Activated naive CD8-positive, alpha-beta T cell treated with anti-CD3 and anti-CD28 coated beads for 36 hours (primary cell): ENCODE measurements around the gene DDIT4. TPM values are rescaled to one million over a fixed set of nuclear protein-coding genes. Genes with fewer than 3 reads are reported as not detected.
"Not testable (repeated sequence)": the region's sequence is repeated elsewhere in the genome, so short reads cannot be mapped to it uniquely, and the experiment has no call there.

Source experiments
- DNase-seq: peaks from one replicate; pipeline ENCODE4 v3.0.0; 2021
- H3K27ac Mint-ChIP-seq: one replicate; pipeline ENCODE4 v1.8.0; 2022; ENCODE audit warnings: mild to moderate bottlenecking, moderate library complexity, mixed read lengths
- H3K27me3 Mint-ChIP-seq: one replicate; pipeline ENCODE4 v1.8.0; 2022; ENCODE audit warnings: mild to moderate bottlenecking, mixed read lengths
- H3K36me3 Mint-ChIP-seq: one replicate; pipeline ENCODE4 v1.8.0; 2021; ENCODE audit warnings: mild to moderate bottlenecking, mixed read lengths
- H3K4me1 Mint-ChIP-seq: one replicate; pipeline ENCODE4 v1.8.0; 2021; ENCODE audit warnings: mixed read lengths
- H3K4me3 Mint-ChIP-seq: one replicate; pipeline ENCODE4 v1.8.0; 2022; ENCODE audit warnings: mild to moderate bottlenecking, moderate library complexity, mixed read lengths
- H3K9me3 Mint-ChIP-seq: one replicate; pipeline ENCODE4 v1.8.0; 2022; ENCODE audit warnings: mixed read lengths
- total RNA-seq, 2 experiments: library from RNA; stranded (reverse); gene quantifications; one replicate each; pipeline ENCODE4 v1.2.3, GENCODE V29; 2021

DDIT4 gene
- total RNA-seq, 2 experiments from 2014 or later = 422 to 424 TPM

- no peak overlapping the region for H3K27ac Mint-ChIP-seq
- H3K4me3 Mint-ChIP-seq = no peak overlapping the region
- no peaks in the 10 kb centered on the region for H3K27me3 Mint-ChIP-seq
- no peak for DNase-seq
- peaks cover 27% of the 10 kb centered on the region for H3K4me1 Mint-ChIP-seq
- H3K9me3 Mint-ChIP-seq = peaks cover 2% of the 10 kb centered on the region
- H3K36me3 Mint-ChIP-seq = no peaks in the 10 kb centered on the region
Observed at GRCh38 chr10:72285972-72286521, 12.3 kb downstream of the DDIT4 start.

GRCh38 chr10:72291019-72291532 lies 17.4 kb downstream of the DDIT4 start:
- H3K27me3 Mint-ChIP-seq = no peaks in the 10 kb centered on the region
- H3K27ac Mint-ChIP-seq = peak overlapping the region; percentile 100
- H3K4me1 Mint-ChIP-seq = peaks cover 61% of the 10 kb centered on the region
- H3K36me3 Mint-ChIP-seq = peaks cover 6% of the 10 kb centered on the region
- H3K4me3 Mint-ChIP-seq = no peak overlapping the region
- H3K9me3 Mint-ChIP-seq = peaks cover 4% of the 10 kb centered on the region
- DNase-seq = peak; percentile 42

GRCh38 chr10:72292223-72292691 lies 18.5 kb downstream of the DDIT4 start:
- peak overlapping the region; percentile 64 for H3K4me3 Mint-ChIP-seq

GRCh38 chr10:72295330-72295910 lies 21.7 kb downstream of the DDIT4 start:
- Mint-ChIP-seq H3K27ac (peak overlapping the region; percentile 100), H3K36me3 (peaks cover 11% of the 10 kb centered on the region), H3K4me3 (peak overlapping the region; percentile 84), H3K9me3 (peaks cover 2% of the 10 kb centered on the region), H3K4me1 (peaks cover 75% of the 10 kb centered on the region), H3K27me3 (no peaks in the 10 kb centered on the region)
- no peak for DNase-seq

More at GRCh38 chr10:72292223-72292691, 18.5 kb downstream of the DDIT4 start:
- Mint-ChIP-seq H3K27ac (peak overlapping the region; percentile 100), H3K9me3 (peaks cover 2% of the 10 kb centered on the region), H3K27me3 (no peaks in the 10 kb centered on the region), H3K36me3 (peaks cover 10% of the 10 kb centered on the region), H3K4me1 (peaks cover 59% of the 10 kb centered on the region)
- DNase-seq = peak; percentile 79

GRCh38 chr10:72296829-72297280 lies 23.1 kb downstream of the DDIT4 start:
- Mint-ChIP-seq H3K4me3 (peak overlapping the region; percentile 84), H3K36me3 (peaks cover 14% of the 10 kb centered on the region), H3K27ac (peak overlapping the region; percentile 100), H3K4me1 (peaks cover 70% of the 10 kb centered on the region)
- H3K9me3 Mint-ChIP-seq, DNase-seq, H3K27me3 Mint-ChIP-seq: not testable (repeated sequence)

- Mint-ChIP-seq H3K4me1 (peaks cover 65% of the 10 kb centered on the region), H3K27ac (peak overlapping the region; percentile 100), H3K36me3 (peaks cover 14% of the 10 kb centered on the region), H3K27me3 (no peaks in the 10 kb centered on the region), H3K9me3 (peaks cover 2% of the 10 kb centered on the region), H3K4me3 (peak overlapping the region; percentile 84)
- peak; percentile 98 for DNase-seq
Observed at GRCh38 chr10:72297281-72297804, 23.6 kb downstream of the DDIT4 start.

- Mint-ChIP-seq H3K4me1 (peaks cover 59% of the 10 kb centered on the region), H3K27me3 (no peaks in the 10 kb centered on the region), H3K36me3 (peaks cover 14% of the 10 kb centered on the region), H3K27ac (peak overlapping the region; percentile 100), H3K9me3 (peaks cover 2% of the 10 kb centered on the region), H3K4me3 (peak overlapping the region; percentile 84)
- peak; percentile 94 for DNase-seq
Observed at GRCh38 chr10:72297805-72298591, 24.3 kb downstream of the DDIT4 start.

GRCh38 chr10:72298592-72299519 lies 25.1 kb downstream of the DDIT4 start:
- H3K27me3 Mint-ChIP-seq = no peaks in the 10 kb centered on the region
- DNase-seq = no peak

GRCh38 chr10:72303424-72304128 lies 29.9 kb downstream of the DDIT4 start:
- H3K4me1 Mint-ChIP-seq = peaks cover 56% of the 10 kb centered on the region
- peaks cover 4% of the 10 kb centered on the region for H3K36me3 Mint-ChIP-seq
- no peak for DNase-seq
- H3K9me3 Mint-ChIP-seq = no peaks in the 10 kb centered on the region
- peak overlapping the region; percentile 72 for H3K27ac Mint-ChIP-seq
- H3K27me3 Mint-ChIP-seq = no peaks in the 10 kb centered on the region
- H3K4me3 Mint-ChIP-seq = no peak overlapping the region

More at GRCh38 chr10:72298592-72299519, 25.1 kb downstream of the DDIT4 start:
- Mint-ChIP-seq H3K27ac (peak overlapping the region; percentile 100), H3K9me3 (peaks cover 2% of the 10 kb centered on the region), H3K36me3 (peaks cover 13% of the 10 kb centered on the region), H3K4me3 (peak overlapping the region; percentile 84), H3K4me1 (peaks cover 62% of the 10 kb centered on the region)

- H3K4me3 Mint-ChIP-seq = peak overlapping the region; percentile 22
- DNase-seq = no peak
- H3K27ac Mint-ChIP-seq = peak overlapping the region; percentile 85
- no peaks in the 10 kb centered on the region for H3K27me3 Mint-ChIP-seq
- peaks cover 2% of the 10 kb centered on the region for H3K36me3 Mint-ChIP-seq
- no peaks in the 10 kb centered on the region for H3K9me3 Mint-ChIP-seq
- H3K4me1 Mint-ChIP-seq = peaks cover 66% of the 10 kb centered on the region
Observed at GRCh38 chr10:72306215-72306760, 32.6 kb downstream of the DDIT4 start.

- not testable (repeated sequence) for H3K27me3 Mint-ChIP-seq, H3K9me3 Mint-ChIP-seq, H3K36me3 Mint-ChIP-seq, H3K27ac Mint-ChIP-seq, H3K4me3 Mint-ChIP-seq, DNase-seq
- peaks cover 67% of the 10 kb centered on the region for H3K4me1 Mint-ChIP-seq
Observed at GRCh38 chr10:72307711-72308110, 34.0 kb downstream of the DDIT4 start.

- Mint-ChIP-seq H3K4me3 (no peak overlapping the region), H3K36me3 (peaks cover 2% of the 10 kb centered on the region), H3K4me1 (peaks cover 63% of the 10 kb centered on the region), H3K27me3 (no peaks in the 10 kb centered on the region), H3K27ac (peak overlapping the region; percentile 85), H3K9me3 (no peaks in the 10 kb centered on the region)
- DNase-seq = peak; percentile 54
Observed at GRCh38 chr10:72308320-72308987, 34.7 kb downstream of the DDIT4 start.
